ENCODE data around the gene SNX25.
"Not testable (repeated sequence)": the region's sequence is repeated elsewhere in the genome, so short reads cannot be mapped to it uniquely, and the experiment has no call there.

DNA sequence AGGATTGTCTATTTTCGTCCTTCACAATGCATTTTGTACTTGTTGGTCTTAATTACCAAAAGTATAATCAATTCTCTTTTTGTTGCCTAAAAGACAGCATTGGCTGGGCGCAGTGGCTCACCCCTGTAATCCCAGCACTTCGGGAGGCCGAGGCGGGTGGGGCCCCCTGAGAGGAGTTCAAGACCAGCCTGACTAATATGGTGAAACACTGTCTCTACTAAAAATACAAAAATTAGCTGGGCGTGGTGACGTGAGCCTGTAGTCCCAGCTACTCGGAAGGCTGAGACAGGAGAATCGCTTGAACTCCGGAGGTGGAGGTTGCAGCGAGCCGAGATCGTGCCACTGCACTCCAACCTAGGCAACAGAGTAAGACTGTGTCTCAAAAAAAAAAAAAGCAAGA, 4.3 kb upstream of the SNX25 start:
- TF ChIP-seq CTCF (IDR thresholded peaks at IDR 0.05; ENCODE audit: low read length); EZH2 (IDR thresholded peaks at IDR 0.05; ENCODE audit: borderline replicate concordance, low read length): not testable (repeated sequence)
